Activated T-cell treated with anti-CD3 and anti-CD28 coated beads, Interleukin-2, amount 50 U/mL, for 1 hour (primary cell): ENCODE data around the gene UBQLN1.
A peak's percentile ranks its signal among the peaks of the same experiment; 100 is the strongest.
"Not testable (repeated sequence)": the region's sequence is repeated elsewhere in the genome, so short reads cannot be mapped to it uniquely, and the experiment has no call there.

Experiments
- DNase-seq: peaks from one replicate; pipeline ENCODE4 v3.0.0-alpha.2; 2020

The UBQLN1 gene

DNA sequence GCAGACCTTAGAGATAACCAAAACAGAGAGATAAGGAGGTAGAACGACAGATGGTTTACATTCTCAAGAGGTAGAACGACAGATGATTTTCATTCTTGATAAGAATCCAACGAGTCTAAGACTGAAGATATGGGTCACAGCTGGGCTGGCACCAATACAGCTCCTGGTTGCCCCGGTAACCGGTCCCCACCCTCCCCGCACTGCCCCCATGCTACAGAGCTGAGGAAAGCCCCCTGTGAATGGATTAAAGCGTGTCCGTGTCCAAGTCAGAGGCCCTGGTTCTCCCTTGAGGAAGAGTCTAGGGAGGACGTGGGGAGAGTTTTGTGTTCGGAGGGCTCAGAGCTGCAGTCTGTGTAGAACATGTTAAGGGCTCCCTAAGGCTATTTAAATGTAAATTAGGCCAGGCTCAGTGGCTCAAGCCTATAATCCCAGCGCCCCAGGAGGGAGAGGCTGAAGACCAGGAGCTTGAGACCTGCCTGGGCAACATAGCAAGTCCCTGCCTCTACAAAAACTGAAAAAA lies 76.8 kb downstream of the UBQLN1 start:
- no peak for DNase-seq

DNA sequence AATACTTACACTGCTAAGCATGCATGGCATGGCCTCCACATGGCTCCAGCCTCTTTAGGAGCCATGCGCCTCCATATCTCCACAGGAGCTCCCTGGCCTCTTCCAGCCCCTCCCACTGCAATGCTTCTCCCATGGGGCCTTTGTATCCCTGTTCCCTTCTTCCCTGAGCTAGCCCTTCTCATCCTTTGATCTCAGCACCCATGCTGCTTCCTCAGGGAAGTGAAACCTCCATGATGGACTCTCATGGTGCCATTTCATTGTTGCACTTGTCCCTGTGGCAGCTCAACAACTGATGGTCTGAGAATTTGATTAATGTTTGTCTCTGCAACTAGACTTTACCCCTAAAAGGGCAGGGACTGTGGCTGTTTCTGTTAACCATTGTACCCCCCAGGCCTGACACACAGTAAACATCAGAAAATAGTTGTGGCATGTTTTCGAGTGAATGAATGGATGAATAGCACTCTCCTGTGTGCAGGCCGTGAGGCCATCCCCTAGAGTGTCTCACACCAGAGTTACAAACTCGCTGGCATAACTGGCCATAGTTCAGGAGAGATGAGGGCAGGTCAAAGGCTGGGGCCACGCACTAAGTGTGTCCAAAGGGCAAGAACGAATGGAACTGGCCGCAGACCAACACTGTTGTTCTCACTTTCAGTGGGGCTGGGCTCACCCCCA lies 78.2 kb downstream of the UBQLN1 start:
- no peak for DNase-seq

DNA sequence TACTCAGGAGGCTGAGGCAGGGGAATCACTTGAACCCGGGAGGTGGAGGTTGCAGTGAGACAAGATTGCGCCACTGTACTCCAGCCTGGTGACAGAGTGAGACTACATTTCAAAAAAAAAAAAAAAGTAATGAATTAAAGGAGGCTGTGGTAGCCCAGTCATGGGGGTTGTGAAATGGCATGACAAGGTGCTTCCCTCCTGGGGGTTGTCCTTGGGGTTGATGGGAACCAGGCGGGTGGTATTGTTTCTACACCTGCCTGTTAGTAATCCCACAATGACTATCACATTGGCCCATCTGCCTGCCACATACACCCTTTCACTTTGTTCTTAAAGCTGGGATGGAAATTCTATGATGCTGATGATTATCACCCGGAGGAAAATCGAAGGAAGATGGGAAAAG lies 79.2 kb downstream of the UBQLN1 start:
- no peak for DNase-seq

DNA sequence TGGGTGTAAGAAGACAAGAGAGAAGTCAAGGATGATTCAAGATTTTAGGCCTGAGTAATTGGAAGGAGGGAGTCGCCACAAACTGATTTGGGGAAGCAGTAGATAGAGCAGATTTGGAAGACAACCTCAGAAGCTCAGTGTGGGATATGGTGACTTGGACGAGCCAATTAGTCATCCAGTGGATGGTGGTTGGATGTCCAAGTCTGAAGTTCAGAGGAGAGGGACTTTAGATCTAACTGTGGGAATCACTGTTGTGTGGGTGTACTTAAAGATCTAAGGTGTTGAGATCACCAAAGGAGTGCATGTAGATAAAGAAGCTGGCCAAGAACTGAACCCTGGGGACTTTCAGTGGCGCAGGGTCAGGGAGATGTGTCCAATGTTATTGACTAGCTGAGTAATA lies 82.6 kb downstream of the UBQLN1 start:
- no peak for DNase-seq

DNA sequence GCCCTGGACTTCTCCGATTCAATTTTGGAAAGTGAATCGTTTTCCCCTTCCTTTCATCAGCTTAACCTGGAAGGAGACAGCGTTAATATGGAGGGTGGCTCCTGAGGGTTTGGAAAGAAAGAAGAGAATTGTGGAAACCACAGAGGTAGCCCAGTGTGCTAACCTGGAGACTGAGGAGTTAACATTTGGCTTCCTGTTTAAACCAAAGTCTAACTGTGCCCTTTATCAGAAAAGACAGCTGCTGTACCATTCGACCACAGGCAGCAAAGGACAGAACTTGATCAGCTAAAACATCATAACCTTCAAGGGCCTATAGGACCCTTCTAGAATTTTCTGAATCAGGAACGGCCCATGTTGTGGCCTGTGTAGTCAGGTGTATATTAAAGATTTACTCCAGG lies 84.1 kb downstream of the UBQLN1 start:
- DNase-seq = no peak

DNA sequence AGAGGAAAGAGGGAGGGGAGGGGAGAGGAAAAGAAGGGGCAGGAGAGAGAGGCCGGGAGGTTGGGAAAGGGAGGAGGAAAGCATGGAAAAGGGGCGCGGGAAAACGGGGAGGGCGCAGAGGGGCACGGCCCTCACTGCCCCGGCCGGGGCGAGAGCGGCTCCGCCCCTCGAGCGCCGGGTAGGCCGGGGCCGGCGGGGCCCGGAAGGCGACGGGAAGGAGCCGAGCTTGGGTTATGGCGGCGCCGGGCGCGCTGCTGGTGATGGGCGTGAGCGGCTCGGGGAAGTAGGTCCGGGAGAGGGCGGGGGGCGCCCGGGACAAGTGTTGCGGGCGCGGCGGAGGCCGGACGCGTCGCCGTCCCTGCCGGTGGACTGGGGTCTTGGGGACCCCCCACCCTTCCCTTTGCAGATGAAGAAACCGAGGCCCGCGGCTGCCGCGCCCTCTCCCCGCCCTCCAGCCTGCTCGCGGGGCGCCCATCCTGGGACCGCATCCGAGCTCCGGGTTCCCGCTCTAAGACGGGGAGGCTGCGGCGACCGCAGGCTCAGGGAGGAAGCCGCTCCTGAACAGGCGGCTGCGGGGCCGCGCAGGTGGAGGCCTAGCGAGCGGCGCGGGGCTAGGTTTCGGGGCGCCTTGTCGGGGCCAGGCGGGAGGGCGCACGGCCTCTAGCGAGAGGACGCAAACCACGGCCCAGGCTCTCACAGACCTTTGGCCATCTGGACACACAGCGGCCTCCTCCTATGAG lies 84.6 kb downstream of the UBQLN1 start, which contains the start of gene IDNK:
Gene IDNK (plus strand): TSS at position 205 of the 740 bp plus-strand sequence. CDS start 29 bp downstream, at position 234.
- peak; percentile 75 for DNase-seq

DNA sequence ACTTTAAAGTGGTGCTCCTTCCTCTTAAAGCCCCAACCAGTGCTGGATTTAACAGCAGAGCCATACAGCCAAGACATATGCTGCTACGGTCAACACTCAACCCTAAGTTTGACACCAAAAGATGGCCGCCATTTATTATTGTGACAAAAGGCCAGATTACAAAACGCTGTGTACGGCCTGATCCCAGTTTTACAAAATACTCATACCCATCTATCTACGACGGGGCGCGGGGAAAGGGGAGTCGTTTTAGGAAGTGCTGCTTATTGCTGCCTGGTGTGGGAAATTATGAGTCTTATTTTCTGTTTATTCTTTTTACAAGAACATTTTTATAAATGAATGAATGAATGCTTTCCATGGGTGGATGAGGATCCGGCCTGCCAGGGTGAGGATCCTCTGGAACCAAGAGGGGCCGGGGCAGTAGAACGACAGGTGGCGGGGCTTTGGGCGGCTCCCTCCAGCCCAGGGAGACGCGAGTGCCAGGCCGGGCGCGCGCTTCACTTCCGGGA lies 85.3 kb downstream of the UBQLN1 start:
- no peak for DNase-seq

DNA sequence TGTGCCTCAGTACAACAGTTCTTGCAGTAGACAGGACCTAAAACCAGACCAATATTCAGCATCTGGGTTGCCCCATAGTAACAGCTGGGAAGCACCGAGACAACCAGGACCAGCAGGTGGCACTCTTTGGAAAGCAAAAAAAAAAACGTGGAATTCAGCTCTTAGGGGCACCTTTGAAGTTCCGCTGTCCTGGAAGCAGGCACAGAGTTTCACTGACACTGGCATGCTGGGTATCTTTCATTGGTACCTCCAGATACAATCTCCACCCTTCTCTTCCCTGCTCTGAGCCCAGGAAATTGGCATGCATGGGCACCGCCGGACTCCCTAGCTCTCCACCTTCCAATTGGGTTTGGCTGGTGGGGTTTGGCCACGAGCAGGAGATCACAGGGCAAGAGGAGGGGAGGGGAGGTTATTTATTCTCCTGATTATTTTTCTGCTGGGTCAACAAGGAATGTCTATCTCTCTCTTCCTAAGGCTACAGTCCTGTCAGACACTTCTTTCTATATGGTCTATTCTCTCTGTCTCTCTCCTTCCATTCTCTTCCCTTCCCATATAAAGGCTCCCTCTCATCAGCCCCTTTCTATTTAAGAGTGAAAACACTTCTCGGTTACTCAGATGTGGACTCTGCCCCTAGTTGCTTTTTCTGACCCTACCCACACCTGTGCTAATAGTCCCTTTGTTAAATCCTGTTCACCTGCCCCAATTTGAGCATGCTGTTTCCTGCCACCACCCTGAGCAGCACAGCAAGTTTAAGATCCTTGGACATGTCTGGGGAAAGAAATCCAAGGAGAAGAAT lies 86.7 kb downstream of the UBQLN1 start:
- peak; percentile 34 for DNase-seq

DNA sequence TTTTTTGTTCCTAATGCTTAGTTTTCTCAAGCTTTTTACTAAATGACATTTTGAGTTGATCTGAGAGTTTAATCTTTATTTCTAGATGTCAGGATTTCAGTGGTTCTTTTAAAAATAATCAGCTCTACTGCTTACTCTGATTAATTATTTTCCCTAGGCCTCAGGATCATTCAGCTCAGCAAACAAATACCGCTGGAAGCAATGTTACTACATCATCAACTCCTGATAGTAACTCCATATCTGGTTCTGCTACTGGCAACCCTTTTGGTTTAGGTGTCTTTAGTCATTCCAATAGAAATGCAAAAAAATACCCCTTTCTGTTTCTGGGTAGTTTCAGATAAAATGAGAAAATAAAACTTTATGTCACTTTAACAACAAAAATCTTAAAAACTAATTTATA lies 90.5 kb downstream of the UBQLN1 start:
- DNase-seq = no peak

DNA sequence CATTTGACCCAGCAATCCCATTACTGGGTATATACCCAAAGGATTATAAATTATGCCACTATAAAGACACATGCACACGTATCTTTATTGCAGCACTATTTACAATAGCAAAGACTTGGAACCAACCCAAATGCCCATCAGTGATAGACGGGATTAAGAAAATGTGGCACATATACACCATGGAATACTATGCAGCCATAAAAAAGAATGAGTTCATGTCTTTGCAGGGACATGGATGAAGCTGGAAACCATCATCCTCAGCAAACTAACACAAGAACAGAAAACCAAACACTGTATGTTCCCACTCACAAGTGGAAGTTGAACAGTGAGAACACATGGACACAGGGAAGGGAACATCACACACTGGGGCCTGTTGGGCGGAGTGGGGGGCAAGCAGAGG lies 94.5 kb downstream of the UBQLN1 start:
- DNase-seq = not testable (repeated sequence)
